COR-L47 (cell line): ENCODE results near the gene SPOCK2.
"Not testable (repeated sequence)": the region's sequence is repeated elsewhere in the genome, so short reads cannot be mapped to it uniquely, and the experiment has no call there.

ENCODE experiments used
- DNase-seq: peaks from one replicate; lab custom pipeline; 2025; lab: John Stamatoyannopoulos, UW

Gene SPOCK2

GRCh38 chr10:72056113-72056512 is 32.2 kb downstream of the SPOCK2 start:
- DNase-seq = no peak

DNA sequence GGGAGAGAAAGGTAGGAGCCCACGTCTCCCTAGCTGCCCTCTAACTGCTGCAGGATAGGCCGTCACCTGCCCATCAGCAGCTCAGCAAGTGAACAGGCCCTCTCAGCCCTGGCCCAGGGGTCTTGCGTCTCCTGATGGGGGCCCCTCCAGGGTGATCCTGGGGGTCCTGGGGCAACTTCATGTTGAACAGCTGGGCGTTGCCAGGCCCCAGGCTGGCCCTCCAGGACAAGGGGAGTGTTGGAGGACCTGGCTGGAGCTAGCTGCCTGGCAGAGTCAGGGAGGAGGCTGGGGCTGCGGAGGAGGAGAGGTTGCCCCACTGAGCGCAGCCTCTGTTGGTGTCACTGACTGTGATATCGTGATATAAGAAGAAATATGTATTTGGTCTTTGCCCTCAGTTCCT is 34.7 kb downstream of the SPOCK2 start:
- no peak for DNase-seq

GRCh38 chr10:72050873-72051272 is 37.5 kb downstream of the SPOCK2 start:
- DNase-seq = no peak

DNA sequence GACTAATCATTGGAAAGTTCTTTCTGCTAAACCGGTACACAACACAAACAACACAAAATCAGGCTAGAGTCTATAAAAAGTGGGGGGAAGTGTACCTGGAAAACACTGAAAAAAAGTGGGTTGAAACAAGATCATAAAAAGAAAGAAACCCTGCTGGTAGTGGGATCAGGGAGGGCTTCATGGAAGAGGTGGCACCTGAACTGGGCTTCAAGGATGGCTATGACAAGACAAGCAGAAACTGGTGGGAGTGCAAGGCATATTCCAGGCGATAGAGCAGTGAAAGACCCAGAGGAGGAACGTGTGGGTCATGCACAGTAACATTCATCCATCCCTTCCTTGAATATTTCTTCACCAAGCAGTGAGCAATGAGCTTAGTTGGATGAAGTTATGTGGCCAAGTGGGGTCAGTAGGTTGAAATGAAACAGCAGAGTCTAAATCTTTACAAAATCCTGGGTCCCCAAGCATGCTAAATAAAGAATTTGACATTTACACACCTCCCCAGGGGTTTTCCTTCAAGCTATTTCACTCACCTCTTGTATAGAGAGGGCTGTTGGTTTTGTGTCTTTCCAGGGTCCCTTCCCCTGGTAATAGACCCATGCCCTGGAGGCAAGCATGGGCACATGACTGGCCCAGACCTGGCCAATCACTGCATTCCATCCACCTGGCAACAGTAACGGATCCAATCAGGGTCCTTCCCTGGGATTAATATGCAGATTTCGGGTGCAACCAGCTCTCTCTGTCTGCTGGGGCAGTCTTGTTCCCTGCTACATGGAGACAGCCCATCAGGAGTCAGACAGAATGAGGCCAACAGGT is 38.2 kb downstream of the SPOCK2 start:
- DNase-seq = no peak

- no peak for DNase-seq
Measured at GRCh38 chr10:72049472-72049871, 38.9 kb downstream of the SPOCK2 start.

DNA sequence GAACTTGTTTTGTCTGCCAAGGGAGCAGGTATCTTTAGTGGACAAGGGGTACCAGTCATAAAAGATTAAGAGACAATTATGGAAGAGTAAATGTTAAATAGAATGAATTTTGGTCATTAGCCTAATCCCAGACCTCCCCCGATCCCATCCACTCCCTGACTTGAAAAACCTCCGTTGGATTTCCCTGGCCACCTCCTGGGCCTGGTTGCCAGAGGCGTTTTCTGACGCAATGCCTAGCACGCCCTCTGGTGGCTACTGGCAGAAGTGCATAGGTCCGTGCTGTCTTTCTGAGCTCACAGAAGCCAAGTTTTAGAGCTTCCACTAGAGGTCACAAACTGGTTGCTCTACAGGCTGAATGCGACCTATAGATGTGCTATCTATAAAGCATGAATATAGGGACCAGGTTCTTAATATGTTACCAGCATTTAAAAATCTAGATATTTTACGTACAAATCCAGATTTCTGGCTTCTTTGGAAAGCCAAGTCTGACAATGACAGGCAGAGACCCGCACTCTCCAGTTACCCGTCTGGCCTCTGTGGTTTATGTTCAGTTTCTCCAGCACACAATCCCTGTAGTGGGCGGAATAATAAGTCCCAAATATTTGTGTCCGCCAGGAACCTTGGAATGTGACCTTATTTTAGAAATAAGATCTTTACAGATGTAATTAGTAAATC is 39.8 kb downstream of the SPOCK2 start:
- DNase-seq = peak; percentile 79

DNA sequence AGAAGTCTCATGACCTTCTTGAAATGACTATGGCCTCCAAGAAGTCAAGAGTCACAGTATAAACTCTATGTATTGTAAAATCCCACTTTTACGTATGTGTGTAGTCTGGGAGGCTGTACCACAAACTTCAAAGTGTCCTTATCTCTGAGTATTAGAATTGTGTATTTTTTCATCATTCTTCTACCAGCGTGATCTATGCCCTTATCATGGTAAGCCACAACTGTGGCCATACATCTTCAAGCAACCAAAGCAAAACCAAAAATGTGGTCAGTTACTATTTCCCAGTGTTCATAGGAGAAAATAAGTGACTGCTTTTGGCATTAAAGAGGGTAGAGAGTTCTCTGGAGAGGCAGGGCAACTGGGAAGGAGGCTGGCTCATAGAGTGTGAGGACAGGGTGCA is 42.8 kb downstream of the SPOCK2 start:
- no peak for DNase-seq

GRCh38 chr10:72044417-72045041 is 43.8 kb downstream of the SPOCK2 start:
- DNase-seq = no peak

DNA sequence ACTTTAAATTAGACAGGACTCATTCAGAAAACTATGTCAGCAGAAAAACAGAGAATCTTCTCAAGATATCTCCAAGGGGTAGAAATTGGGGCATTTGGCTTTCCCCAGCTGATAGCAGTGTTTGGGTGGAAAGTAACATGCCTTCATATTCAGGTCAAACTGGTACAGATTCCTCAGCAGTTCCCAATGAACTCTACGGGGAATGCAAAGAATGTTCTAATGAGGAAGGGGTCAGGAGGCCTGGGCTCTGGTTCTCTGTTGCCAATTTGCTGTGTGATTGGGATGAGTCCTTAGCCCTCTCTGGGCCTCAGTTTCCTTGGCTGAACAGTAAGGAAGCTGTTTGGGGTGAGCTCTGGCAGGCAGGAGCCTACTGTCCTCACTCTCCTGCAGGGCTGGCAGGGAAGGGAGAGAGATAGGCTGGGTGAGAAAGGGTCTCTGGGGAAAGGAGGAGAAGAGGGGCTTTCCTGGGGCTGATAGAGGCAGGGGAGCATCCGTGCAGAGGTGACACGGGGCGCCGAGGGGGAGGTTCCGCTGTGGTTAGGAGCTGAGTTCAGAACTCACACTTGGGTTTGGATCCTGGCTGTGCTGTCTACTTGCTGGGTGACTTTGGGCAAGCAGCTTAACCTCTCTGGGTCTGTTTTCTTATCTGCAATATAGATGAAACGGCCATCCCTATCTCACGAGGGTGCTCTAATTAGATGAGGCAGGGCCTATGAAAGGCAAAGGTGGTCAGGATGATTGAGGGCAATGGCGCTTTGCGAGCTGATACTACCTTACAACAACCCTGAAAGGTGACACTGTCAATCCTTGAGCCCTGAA is 45.1 kb downstream of the SPOCK2 start:
- DNase-seq = no peak

DNA sequence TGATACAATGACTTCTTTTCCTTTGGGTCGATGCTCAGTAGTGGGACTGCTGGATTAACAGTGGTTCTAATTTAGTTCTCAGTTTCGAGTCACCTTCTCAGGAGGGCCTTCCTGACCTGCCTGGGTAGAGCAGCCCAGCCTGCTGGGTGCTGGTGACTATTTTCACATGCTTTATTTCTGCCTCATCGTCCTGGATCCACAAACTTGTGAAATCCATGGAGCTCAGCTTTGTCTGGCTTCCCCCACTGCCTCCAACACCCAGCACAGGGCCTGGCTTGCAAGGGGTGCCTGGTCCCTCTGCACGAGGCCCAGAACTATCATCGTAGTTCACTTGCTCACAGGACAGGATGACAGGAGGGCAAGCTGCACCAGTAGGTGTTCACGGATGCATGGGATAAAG is 46.9 kb downstream of the SPOCK2 start:
- no peak for DNase-seq

DNA sequence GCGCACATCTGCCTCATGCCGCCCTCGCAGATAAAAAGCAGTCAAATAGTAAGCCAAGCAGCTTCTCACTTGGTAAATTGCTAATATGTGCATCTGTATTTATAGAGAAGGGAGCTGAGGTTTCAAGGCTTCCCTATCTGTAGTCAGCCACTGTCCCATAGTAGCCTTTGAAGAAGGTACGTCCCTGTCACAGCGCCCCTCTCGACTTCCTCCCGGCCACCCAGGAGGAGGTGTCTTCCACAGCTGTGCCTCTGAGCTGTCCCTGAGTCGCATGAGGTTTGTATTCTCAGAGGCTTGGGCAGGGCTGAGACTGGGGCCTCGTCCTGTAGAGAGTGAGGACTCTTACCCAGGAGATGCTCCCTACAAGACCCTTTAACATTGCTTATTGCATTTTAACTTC is 49.0 kb downstream of the SPOCK2 start:
- DNase-seq = no peak

- no peak for DNase-seq
Measured at GRCh38 chr10:72038458-72039001, 49.8 kb downstream of the SPOCK2 start.

DNA sequence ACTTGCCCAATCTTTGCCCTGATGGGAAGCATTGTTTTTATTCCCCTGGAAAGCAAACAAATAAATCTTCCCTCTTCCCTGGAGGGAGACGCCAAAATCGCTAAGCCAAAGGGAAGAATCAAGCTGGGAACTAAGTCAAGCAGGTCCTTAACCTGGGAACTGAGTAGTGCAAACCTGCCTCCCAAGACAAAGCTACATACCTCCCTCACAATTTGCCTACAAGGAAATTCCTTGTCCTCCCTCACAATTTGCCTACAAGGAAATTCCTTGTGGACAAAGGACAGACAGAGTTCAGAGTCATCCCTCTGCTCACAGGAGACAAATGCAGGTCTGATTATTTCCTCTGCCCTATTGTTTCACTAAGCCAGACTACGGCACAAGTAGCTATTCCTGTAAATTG is 50.5 kb downstream of the SPOCK2 start:
- no peak for DNase-seq

DNA sequence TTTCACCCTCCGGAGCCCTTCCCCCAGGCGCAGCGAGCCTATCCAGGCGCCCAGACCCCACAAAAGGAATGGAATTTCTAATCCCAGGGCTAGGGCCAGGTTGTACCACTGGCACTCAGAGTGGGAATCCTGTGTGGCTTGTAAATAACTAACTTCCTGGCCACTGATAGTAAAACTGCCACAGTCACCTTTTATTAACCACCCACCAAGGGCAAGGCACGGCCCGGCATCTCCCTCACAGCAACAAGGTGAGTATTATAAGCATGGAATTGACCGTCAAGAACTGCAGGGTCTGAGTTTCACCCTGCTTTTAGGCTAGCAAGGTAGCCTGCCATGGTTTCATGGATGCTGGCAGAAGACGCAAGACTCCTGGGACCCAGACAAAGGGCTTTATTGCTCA is 51.1 kb downstream of the SPOCK2 start:
- no peak for DNase-seq

GRCh38 chr10:72035252-72035887 is 53.0 kb downstream of the SPOCK2 start:
- DNase-seq = no peak

- DNase-seq = no peak
Measured at GRCh38 chr10:72034761-72035160, 53.6 kb downstream of the SPOCK2 start.

GRCh38 chr10:72034040-72034499 is 54.3 kb downstream of the SPOCK2 start:
- DNase-seq = no peak

- not testable (repeated sequence) for DNase-seq
Measured at GRCh38 chr10:72032409-72033162, 55.8 kb downstream of the SPOCK2 start.

GRCh38 chr10:72031706-72032105 is 56.6 kb downstream of the SPOCK2 start:
- DNase-seq = no peak

- no peak for DNase-seq
Measured at GRCh38 chr10:72030762-72031543, 57.4 kb downstream of the SPOCK2 start.
